ENCODE results near the gene EIF4G3. TPM values are rescaled to one million over a fixed set of nuclear protein-coding genes. Genes with fewer than 3 reads are reported as not detected.

EIF4G3 gene
- total and polyA plus RNA-seq, 2 donors (not counting 1 experiment from before 2014, with no cell fraction given), result 33.6 to 76.0 TPM

DNA sequence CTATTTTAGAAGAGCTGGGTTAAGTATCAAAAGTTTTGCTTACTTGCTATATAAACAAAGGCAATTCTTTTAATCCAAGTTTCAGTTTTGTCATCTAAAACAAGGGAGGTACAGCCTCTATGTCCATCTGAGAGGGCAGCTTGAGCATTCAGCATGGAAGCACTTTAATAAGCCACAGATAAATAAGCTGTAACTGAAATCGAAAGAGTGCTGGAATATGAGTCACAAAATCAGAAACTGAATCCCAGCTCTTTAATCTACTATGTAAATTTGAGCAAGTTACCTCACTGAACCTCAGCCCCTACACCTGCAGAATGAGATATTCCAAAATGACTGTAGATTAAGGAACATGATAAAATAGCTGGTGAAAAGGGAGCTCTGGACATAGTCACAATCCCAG is 309.6 kb downstream of the EIF4G3 start:
- Histone ChIP-seq H2AFZ (ENCODE audit: insufficient read depth, low read depth, low read length, poor library complexity, severe bottlenecking) (no peak overlapping the region), H3K27me3 (replicated peaks in 1 of 4; ENCODE audit: control extremely low read depth in 1 of 4, control insufficient read depth in 3 of 4, insufficient read depth in 4 of 4, low read length in 3 of 4) (no peaks in the 10 kb centered on the region), H4K20me1 (ENCODE audit: control insufficient read depth, insufficient read depth, low read length, poor library complexity, severe bottlenecking) (no peaks in the 10 kb centered on the region), H3K4me1 (ENCODE audit: control insufficient read depth in 2 of 2, insufficient read depth in 2 of 2, low read length in 2 of 2) (no peaks in the 10 kb centered on the region), H3K36me3 (replicated peaks in 1 of 2; ENCODE audit: control extremely low read depth in 1 of 2, control insufficient read depth in 1 of 2, extremely low read depth in 1 of 2, insufficient read depth in 2 of 2, low read length in 1 of 2) (peaks cover 0 to 17% of the 10 kb centered on the region in 2 experiments), H3K27ac (ENCODE audit: low read length in 2 of 2) (no peak overlapping the region), H3K79me2 (ENCODE audit: control insufficient read depth, insufficient read depth, low read length) (no peaks in the 10 kb centered on the region), H3K9me3 (ENCODE audit: control extremely low read depth in 1 of 3, control insufficient read depth in 2 of 3, insufficient read depth in 1 of 3, low read length in 2 of 3) (no peaks in the 10 kb centered on the region), H3K9ac (ENCODE audit: low read length) (no peak overlapping the region), H3K4me3 (ENCODE audit: control extremely low read depth in 1 of 5, extremely low read depth in 1 of 5, insufficient read depth in 1 of 5, low read depth in 2 of 5, low read length in 4 of 5) (no peak overlapping the region), H3K4me2 (replicated peaks; ENCODE audit: low read depth, low read length, poor library complexity, severe bottlenecking) (no peak overlapping the region)
- TF ChIP-seq, protein P1, sequence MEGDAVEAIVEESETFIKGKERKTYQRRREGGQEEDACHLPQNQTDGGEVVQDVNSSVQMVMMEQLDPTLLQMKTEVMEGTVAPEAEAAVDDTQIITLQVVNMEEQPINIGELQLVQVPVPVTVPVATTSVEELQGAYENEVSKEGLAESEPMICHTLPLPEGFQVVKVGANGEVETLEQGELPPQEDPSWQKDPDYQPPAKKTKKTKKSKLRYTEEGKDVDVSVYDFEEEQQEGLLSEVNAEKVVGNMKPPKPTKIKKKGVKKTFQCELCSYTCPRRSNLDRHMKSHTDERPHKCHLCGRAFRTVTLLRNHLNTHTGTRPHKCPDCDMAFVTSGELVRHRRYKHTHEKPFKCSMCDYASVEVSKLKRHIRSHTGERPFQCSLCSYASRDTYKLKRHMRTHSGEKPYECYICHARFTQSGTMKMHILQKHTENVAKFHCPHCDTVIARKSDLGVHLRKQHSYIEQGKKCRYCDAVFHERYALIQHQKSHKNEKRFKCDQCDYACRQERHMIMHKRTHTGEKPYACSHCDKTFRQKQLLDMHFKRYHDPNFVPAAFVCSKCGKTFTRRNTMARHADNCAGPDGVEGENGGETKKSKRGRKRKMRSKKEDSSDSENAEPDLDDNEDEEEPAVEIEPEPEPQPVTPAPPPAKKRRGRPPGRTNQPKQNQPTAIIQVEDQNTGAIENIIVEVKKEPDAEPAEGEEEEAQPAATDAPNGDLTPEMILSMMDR (IDR thresholded peaks at IDR 0.05), result no peak
- no peak for TF ChIP-seq EZH2 (IDR thresholded peaks at IDR 0.05; ENCODE audit: borderline replicate concordance, insufficient read depth, low read depth, low read length, poor library complexity, severe bottlenecking)
- Mint-ChIP-seq H3K4me3 (no peak overlapping the region), H3K9me3 (ENCODE audit: insufficient read depth) (no peaks in the 10 kb centered on the region), H3K4me1 (no peaks in the 10 kb centered on the region), H3K27ac (no peak overlapping the region), H3K27me3 (no peaks in the 10 kb centered on the region)
- intact Hi-C loops (cut with micrococcal nuclease), result no loop called here
- no CpG with 5 or more reads among the region's 1 CpG for WGBS (ENCODE audit: insufficient coverage)
- DNase-seq, result no peak
- no peak for ATAC-seq (ENCODE audit: low read depth)
- CTCF ChIA-PET, result no interaction called here
- POLR2A ChIA-PET, result no interaction called here

DNA sequence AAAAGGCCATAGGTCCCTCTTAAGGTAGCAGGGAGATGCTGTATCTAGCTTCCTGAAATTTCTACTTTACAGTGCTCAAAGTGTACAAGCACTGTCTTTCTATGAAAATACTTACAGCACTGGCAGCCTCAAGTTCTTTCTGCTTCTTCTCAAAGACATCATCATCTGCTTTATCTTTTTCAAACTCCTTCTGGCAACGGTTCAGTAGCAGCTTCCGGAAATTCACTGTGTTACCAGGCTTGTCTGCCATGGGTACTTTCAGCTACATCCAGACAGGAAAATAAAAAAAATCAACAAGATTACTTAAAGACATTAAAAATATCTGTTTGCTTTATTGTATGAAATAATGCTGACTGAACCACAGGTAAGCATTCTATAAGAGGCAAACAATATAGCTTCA is 311.7 kb downstream of the EIF4G3 start:
- POLR2A ChIA-PET, result no interaction called here
- Histone ChIP-seq H4K20me1 (ENCODE audit: control insufficient read depth, insufficient read depth, low read length, poor library complexity, severe bottlenecking) (no peaks in the 10 kb centered on the region), H3K27me3 (replicated peaks in 1 of 4; ENCODE audit: control extremely low read depth in 1 of 4, control insufficient read depth in 3 of 4, insufficient read depth in 4 of 4, low read length in 3 of 4) (no peaks in the 10 kb centered on the region), H3K79me2 (ENCODE audit: control insufficient read depth, insufficient read depth, low read length) (no peaks in the 10 kb centered on the region), H3K27ac (ENCODE audit: low read length in 2 of 2) (no peak overlapping the region), H3K4me3 (ENCODE audit: control extremely low read depth in 1 of 5, extremely low read depth in 1 of 5, insufficient read depth in 1 of 5, low read depth in 2 of 5, low read length in 4 of 5) (no peak overlapping the region), H3K36me3 (replicated peaks in 1 of 2; ENCODE audit: control extremely low read depth in 1 of 2, control insufficient read depth in 1 of 2, extremely low read depth in 1 of 2, insufficient read depth in 2 of 2, low read length in 1 of 2) (peaks cover 8 to 36% of the 10 kb centered on the region in 2 experiments), H3K9me3 (ENCODE audit: control extremely low read depth in 1 of 3, control insufficient read depth in 2 of 3, insufficient read depth in 1 of 3, low read length in 2 of 3) (no peaks in the 10 kb centered on the region), H3K4me1 (ENCODE audit: control insufficient read depth in 2 of 2, insufficient read depth in 2 of 2, low read length in 2 of 2) (no peaks in the 10 kb centered on the region), H3K4me2 (replicated peaks; ENCODE audit: low read depth, low read length, poor library complexity, severe bottlenecking) (no peak overlapping the region), H3K9ac (ENCODE audit: low read length) (no peak overlapping the region), H2AFZ (ENCODE audit: insufficient read depth, low read depth, low read length, poor library complexity, severe bottlenecking) (no peak overlapping the region)
- DNase-seq, result no peak
- WGBS (ENCODE audit: insufficient coverage), result no CpG with 5 or more reads among the region's 2 CpGs
- Mint-ChIP-seq H3K4me1 (no peaks in the 10 kb centered on the region), H3K4me3 (no peak overlapping the region), H3K27ac (no peak overlapping the region), H3K27me3 (no peaks in the 10 kb centered on the region), H3K9me3 (ENCODE audit: insufficient read depth) (no peaks in the 10 kb centered on the region)
- ATAC-seq (ENCODE audit: low read depth), result no peak
- TF ChIP-seq EZH2 (IDR thresholded peaks at IDR 0.05; ENCODE audit: borderline replicate concordance, insufficient read depth, low read depth, low read length, poor library complexity, severe bottlenecking), result no peak
- TF ChIP-seq, protein P1 (IDR thresholded peaks at IDR 0.05), result no peak
- CTCF ChIA-PET, result interaction anchor here (1.2 kb wide), 2 partner anchors 10 to 332 kb away, joined by 5 read pairs; no protein-coding TSS in a partner anchor
- intact Hi-C loops (cut with micrococcal nuclease), result no loop called here
